Type B pancreatic cell (in vitro differentiated cells): ENCODE data around the gene BCAP31. TPM values are rescaled to one million over a fixed set of nuclear protein-coding genes. Genes with fewer than 3 reads are reported as not detected.

Source experiments
- DNase-seq: peaks from one replicate; pipeline ENCODE4 v3.0.0; 2021; ENCODE audit warnings: mixed read lengths; ENCODE audit not compliant: unreplicated experiment; ENCODE audit errors: extremely low spot score
- H3K27ac Mint-ChIP-seq: 2 replicates; pipeline ENCODE4 v1.8.0; 2021; ENCODE audit warnings: mild to moderate bottlenecking, mixed read lengths
- H3K27me3 Mint-ChIP-seq: 2 replicates; pipeline ENCODE4 v1.8.0; 2021; ENCODE audit warnings: mixed read lengths
- H3K36me3 Mint-ChIP-seq: 2 replicates; pipeline ENCODE4 v1.8.0; 2021; ENCODE audit warnings: mixed read lengths
- H3K4me1 Mint-ChIP-seq: one replicate; pipeline ENCODE4 v1.8.0; 2021; ENCODE audit warnings: mixed read lengths; ENCODE audit not compliant: unreplicated experiment
- H3K4me3 Mint-ChIP-seq: 2 replicates; pipeline ENCODE4 v1.8.0; 2021; ENCODE audit warnings: mild to moderate bottlenecking, mixed read lengths
- H3K9me3 Mint-ChIP-seq: 2 replicates; pipeline ENCODE4 v1.8.0; 2021; ENCODE audit warnings: mixed read lengths
- total RNA-seq: library from RNA; stranded (reverse); gene quantifications from 2 replicates; pipeline ENCODE4 v1.2.1, GENCODE V29; 2021; ENCODE audit warnings: low replicate concordance
- TF ChIP-seq, protein P1 (sequence below): fragments of 200-600 bp; sonication (generic); conservative IDR thresholded peaks from 2 replicates; pipeline ENCODE4 v1.5.0; 2021; ENCODE audit warnings: antibody characterized with exemption, mild to moderate bottlenecking

The BCAP31 gene
- total RNA-seq, 1 donor from 2014 or later, result 160 TPM

DNA sequence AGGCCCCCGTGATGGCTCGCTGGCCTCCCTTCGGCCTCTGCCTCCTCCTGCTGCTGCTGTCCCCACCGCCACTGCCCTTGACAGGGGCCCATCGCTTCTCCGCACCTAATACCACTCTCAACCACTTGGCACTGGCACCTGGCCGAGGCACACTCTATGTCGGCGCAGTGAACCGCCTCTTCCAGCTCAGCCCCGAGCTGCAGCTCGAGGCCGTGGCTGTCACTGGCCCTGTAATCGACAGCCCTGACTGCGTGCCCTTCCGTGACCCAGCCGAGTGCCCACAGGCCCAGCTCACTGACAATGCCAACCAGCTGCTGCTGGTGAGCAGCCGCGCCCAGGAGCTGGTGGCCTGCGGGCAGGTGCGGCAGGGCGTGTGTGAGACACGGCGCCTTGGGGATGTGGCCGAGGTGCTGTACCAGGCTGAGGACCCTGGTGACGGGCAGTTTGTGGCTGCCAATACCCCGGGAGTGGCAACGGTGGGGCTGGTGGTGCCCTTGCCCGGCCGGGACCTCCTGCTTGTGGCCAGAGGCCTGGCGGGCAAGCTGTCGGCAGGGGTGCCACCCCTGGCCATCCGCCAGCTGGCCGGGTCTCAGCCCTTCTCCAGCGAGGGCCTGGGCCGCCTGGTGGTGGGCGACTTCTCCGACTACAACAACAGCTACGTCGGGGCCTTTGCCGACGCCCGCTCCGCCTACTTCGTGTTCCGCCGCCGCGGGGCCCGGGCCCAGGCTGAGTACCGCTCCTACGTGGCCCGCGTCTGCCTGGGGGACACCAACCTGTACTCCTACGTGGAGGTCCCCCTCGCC, 42.9 kb upstream of the BCAP31 start:
- Mint-ChIP-seq H3K27me3 (no peaks in the 10 kb centered on the region), H3K4me3 (no peak overlapping the region), H3K36me3 (no peaks in the 10 kb centered on the region), H3K27ac (no peak overlapping the region), H3K4me1 (no peaks in the 10 kb centered on the region), H3K9me3 (no peaks in the 10 kb centered on the region)
- TF ChIP-seq, protein P1, sequence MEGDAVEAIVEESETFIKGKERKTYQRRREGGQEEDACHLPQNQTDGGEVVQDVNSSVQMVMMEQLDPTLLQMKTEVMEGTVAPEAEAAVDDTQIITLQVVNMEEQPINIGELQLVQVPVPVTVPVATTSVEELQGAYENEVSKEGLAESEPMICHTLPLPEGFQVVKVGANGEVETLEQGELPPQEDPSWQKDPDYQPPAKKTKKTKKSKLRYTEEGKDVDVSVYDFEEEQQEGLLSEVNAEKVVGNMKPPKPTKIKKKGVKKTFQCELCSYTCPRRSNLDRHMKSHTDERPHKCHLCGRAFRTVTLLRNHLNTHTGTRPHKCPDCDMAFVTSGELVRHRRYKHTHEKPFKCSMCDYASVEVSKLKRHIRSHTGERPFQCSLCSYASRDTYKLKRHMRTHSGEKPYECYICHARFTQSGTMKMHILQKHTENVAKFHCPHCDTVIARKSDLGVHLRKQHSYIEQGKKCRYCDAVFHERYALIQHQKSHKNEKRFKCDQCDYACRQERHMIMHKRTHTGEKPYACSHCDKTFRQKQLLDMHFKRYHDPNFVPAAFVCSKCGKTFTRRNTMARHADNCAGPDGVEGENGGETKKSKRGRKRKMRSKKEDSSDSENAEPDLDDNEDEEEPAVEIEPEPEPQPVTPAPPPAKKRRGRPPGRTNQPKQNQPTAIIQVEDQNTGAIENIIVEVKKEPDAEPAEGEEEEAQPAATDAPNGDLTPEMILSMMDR, result no peak
- no peak for DNase-seq

DNA sequence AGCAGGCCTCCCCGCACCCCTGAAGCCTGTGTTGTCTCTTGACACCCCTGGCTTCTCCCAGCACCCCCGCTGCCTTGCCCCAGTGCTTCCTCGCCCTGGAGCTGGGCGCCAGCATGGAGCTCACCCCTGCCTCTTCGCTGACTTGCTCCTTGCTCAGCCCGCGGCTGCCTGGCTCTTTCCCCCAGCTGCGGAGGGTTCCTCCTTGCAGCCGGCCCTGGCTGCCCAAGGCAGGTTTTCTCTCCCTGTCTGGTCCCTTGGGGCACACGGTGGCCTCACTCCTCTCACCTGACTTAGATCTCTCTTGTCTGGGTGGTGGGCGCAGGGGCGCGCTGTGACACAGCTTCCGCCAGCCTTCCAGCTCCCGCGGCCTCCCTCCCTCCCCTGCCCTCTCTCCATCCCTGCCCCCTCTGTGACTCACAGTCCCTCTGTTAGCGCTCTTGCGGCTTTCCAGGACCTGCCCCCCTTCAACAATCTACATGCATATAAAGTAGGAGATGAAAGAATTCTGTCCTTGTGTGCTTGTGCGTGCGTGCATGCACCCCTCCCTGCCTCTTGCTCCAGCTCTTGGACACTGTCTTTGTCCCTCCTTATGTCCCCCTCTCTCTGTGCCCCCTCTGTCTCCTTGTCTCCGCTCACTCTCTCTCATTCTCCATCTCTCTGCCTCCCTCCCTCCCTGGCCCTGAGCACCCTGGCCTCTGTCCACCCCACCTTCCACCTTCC, 42.1 kb upstream of the BCAP31 start:
- Mint-ChIP-seq H3K27ac (no peak overlapping the region), H3K4me3 (no peak overlapping the region), H3K4me1 (no peaks in the 10 kb centered on the region), H3K36me3 (no peaks in the 10 kb centered on the region), H3K27me3 (no peaks in the 10 kb centered on the region), H3K9me3 (no peaks in the 10 kb centered on the region)
- no peak for DNase-seq
- TF ChIP-seq, protein P1, result no peak

DNA sequence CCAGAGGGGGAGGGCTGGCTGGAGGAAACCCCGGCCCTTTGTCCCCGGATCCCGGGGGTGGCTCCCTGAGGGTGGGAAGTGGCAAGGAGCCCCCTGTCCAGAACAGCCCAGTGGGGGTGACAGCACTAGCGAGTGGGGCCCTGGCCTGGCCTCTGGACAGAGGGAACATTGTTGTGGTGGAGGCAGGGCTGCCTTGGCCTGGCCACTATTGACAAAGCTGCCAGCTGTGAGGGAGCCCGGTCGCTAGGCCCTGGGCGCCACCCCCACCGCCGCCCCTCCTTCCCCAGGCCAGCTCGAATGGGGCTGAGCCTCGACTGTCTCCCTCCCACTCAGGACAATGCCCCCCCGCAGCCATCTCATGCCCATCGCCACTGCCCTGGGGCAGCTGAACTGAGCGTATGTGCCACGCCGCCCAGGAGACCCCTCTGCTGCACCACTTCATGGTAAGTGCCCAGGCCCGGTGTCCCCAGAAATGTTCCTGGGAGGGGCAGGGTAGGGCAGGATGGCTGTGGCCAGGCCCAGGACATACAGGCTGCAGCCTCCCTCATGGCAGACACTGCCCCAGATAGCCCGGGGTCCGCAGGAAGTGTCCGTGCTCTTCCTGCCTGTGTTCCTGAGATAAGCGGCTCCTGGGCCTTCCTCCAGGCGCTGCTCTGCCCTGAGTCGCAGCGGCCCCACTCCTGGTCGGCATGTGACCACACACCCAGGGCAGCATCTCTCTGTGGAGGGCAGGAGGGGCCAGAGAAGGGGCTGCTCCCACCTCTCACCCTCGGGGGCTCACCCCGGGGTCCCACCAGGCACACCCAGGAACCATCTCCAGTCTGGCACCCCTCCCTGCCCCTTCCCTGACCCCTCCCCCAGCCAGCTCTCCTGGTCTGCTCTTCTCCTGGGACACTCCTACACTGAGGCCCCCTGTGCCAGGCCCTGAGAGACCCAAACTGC, 41.2 kb upstream of the BCAP31 start:
- H3K9me3 Mint-ChIP-seq, result no peaks in the 10 kb centered on the region
- no peak overlapping the region for H3K27ac Mint-ChIP-seq
- DNase-seq, result no peak
- no peaks in the 10 kb centered on the region for H3K4me1 Mint-ChIP-seq
- H3K27me3 Mint-ChIP-seq, result no peaks in the 10 kb centered on the region
- no peak overlapping the region for H3K4me3 Mint-ChIP-seq
- TF ChIP-seq, protein P1, result no peak
- H3K36me3 Mint-ChIP-seq, result no peaks in the 10 kb centered on the region

GRCh38 chrX:153764786-153765137, 40.6 kb upstream of the BCAP31 start:
- DNase-seq, result no peak
- Mint-ChIP-seq H3K4me3 (no peak overlapping the region), H3K9me3 (no peaks in the 10 kb centered on the region), H3K27me3 (no peaks in the 10 kb centered on the region), H3K27ac (no peak overlapping the region), H3K4me1 (no peaks in the 10 kb centered on the region), H3K36me3 (no peaks in the 10 kb centered on the region)
- TF ChIP-seq, protein P1, result no peak

DNA sequence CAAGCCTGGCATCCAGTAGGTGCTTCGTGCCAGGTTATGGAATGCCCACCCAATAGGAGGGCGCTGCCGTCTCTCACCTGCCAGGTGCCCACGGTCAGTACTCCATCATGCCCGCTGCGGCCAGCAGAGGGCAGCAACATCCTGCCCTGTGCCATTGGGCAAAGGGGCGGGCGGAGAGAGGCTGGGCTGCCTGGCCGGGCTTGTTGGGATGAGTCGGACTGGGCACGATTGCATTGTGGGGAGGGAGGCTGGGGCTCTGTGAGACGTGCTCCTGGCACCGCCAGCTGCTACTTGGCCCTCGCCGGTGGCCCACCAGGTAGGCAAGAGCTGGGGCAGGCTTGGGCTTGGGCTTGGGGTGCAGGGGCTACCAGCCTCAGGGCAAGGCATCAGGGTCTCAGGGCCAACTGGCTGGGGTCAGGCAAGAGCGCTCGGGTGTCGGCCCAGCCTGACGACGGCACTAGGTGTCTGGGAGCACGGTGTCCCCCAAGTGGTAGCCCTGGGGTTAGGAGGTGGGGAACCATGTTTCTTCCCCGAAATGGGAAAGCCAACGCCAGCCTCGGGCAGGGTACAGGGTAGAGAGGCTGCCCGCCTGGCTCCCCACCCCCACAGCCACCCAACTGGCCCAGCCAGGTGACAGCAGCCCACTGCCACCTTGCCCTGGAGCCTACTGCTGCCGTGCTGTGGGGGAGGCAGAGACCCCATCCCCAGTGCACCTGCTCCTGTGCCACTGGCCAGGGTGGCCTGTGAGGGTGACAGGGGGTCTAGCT, 40.0 kb upstream of the BCAP31 start, which contains the start of gene PLXNB3:
TSS of gene PLXNB3 (plus strand) at position 261 of the 767 bp plus-strand sequence. CDS start 1,287 bp downstream, outside the sequence.
- H3K4me1 Mint-ChIP-seq, result no peaks in the 10 kb centered on the region
- TF ChIP-seq, protein P1, result peak; percentile 84
- H3K27ac Mint-ChIP-seq, result no peak within 1 kb of the TSS
- no peaks in the 10 kb centered on the region for H3K36me3 Mint-ChIP-seq
- H3K27me3 Mint-ChIP-seq, result no peaks in the 10 kb centered on the region
- H3K4me3 Mint-ChIP-seq, result no peak within 1 kb of the TSS
- no peaks in the 10 kb centered on the region for H3K9me3 Mint-ChIP-seq
- DNase-seq, result no peak
